ENCODE results near the gene NUS1. TPM values are rescaled to one million over a fixed set of nuclear protein-coding genes. Genes with fewer than 3 reads are reported as not detected.

Gene NUS1
- total RNA-seq, 1 experiment from 2014 or later, result 56.9 TPM

DNA sequence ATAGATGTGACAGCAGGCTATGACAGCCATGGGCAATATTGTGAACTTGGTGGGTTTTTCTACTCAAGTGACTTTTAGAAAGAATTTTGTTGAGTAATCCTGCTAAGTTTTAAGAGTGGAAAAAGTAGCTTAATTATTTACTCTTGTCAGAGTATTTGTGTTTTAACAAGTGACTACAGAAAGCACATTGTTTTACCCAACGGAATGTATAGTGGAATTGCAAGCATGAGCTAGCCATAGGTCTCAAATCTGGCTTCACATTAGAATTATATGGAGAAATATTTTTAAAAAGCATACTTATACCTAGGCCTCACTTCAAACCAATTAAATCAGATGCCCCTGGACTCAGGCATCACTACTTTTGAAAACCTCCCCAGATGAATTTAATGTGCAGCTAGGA, 37.5 kb upstream of the NUS1 start:
- no peak overlapping the region for H2BK120ac ChIP-seq (ENCODE audit: low read depth, low read length, poor library complexity, severe bottlenecking)
- H3K23ac ChIP-seq (ENCODE audit: insufficient read length, low read depth, low read length), result no peak overlapping the region
- no peaks in the 10 kb centered on the region for H3K9me3 ChIP-seq (ENCODE audit: control insufficient read depth, low read depth, low read length)
- no peak overlapping the region for H2BK5ac ChIP-seq (ENCODE audit: insufficient read length, low read length)
- no peak overlapping the region for H2BK15ac ChIP-seq (ENCODE audit: low read depth, low read length)
- no peak overlapping the region for H3K4me2 ChIP-seq (ENCODE audit: insufficient read depth, insufficient read length, low read length)
- H3K4me1 ChIP-seq (ENCODE audit: insufficient read depth, low read length), result no peaks in the 10 kb centered on the region
- no peak overlapping the region for H3K18ac ChIP-seq (ENCODE audit: insufficient read length, low read depth, low read length)
- H3K79me2 ChIP-seq (ENCODE audit: insufficient read depth, low read length), result no peaks in the 10 kb centered on the region
- H4K20me1 ChIP-seq (ENCODE audit: control insufficient read depth, insufficient read depth, insufficient read length), result no peaks in the 10 kb centered on the region
- no peak overlapping the region for H4K5ac ChIP-seq (ENCODE audit: insufficient read length, low read depth, low read length)
- Mint-ChIP-seq H3K9me3 (peaks cover 11 to 16% of the 10 kb centered on the region in 2 experiments; a peak in 4 of 5 replicates), H3K27ac (no peak overlapping the region), H3K36me3 (ENCODE audit: insufficient read depth in 1 of 3, low read depth in 3 of 3) (peaks cover 17 to 38% (median 24%) of the 10 kb centered on the region in 3 experiments; a peak in 6 of 7 replicates), H3K4me3 (no peak overlapping the region), H3K4me1 (no peaks in the 10 kb centered on the region), H3K27me3 (ENCODE audit: low read depth) (no peaks in the 10 kb centered on the region)
- H4K91ac ChIP-seq (ENCODE audit: insufficient read length, low read depth, low read length), result no peak overlapping the region
- no peaks in the 10 kb centered on the region for H3K27me3 ChIP-seq (ENCODE audit: insufficient read depth, low read length)
- H4K8ac ChIP-seq (replicated peaks; ENCODE audit: insufficient read length, low read depth, low read length), result no peak overlapping the region
- no peak overlapping the region for H3K4ac ChIP-seq (ENCODE audit: low read depth, low read length)
- WGBS (ENCODE audit: extremely low coverage, insufficient read length, low lambda C conversion rate), result no CpG with 5 or more reads among the region's 1 CpG
- no peak overlapping the region for H3T11ph ChIP-seq (ENCODE audit: low read length)
- H2AK5ac ChIP-seq (ENCODE audit: insufficient read length, low read length), result no peak overlapping the region
- H2BK12ac ChIP-seq (ENCODE audit: insufficient read length, low read depth, low read length), result no peak overlapping the region
- no peak overlapping the region for H3K14ac ChIP-seq (ENCODE audit: insufficient read depth, low read length)
- H3K56ac ChIP-seq (ENCODE audit: insufficient read length, low read depth, low read length), result no peak overlapping the region
- no peak overlapping the region for H3K27ac ChIP-seq (ENCODE audit: insufficient read length, low read depth, low read length)
- H2AFZ ChIP-seq (ENCODE audit: low read length), result no peak overlapping the region
- TF ChIP-seq, protein P1, sequence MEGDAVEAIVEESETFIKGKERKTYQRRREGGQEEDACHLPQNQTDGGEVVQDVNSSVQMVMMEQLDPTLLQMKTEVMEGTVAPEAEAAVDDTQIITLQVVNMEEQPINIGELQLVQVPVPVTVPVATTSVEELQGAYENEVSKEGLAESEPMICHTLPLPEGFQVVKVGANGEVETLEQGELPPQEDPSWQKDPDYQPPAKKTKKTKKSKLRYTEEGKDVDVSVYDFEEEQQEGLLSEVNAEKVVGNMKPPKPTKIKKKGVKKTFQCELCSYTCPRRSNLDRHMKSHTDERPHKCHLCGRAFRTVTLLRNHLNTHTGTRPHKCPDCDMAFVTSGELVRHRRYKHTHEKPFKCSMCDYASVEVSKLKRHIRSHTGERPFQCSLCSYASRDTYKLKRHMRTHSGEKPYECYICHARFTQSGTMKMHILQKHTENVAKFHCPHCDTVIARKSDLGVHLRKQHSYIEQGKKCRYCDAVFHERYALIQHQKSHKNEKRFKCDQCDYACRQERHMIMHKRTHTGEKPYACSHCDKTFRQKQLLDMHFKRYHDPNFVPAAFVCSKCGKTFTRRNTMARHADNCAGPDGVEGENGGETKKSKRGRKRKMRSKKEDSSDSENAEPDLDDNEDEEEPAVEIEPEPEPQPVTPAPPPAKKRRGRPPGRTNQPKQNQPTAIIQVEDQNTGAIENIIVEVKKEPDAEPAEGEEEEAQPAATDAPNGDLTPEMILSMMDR (conservative IDR thresholded peaks at IDR 0.05), result no peak
- H2BK20ac ChIP-seq (ENCODE audit: low read depth, low read length, poor library complexity, severe bottlenecking), result no peak overlapping the region
- DNase-seq, result no peak
- H3K79me1 ChIP-seq (ENCODE audit: insufficient read depth, low read depth, low read length, poor library complexity, severe bottlenecking), result no peaks in the 10 kb centered on the region
- no peaks in the 10 kb centered on the region for H3K23me2 ChIP-seq (ENCODE audit: insufficient read length, low read depth, low read length, poor library complexity, severe bottlenecking)
- no peak overlapping the region for H3K9ac ChIP-seq (ENCODE audit: extremely low read depth, insufficient read length, low read length)

Data from H9 (cell line).